ENCODE measurements around the gene KCNJ6.
"Not testable (repeated sequence)": the region's sequence is repeated elsewhere in the genome, so short reads cannot be mapped to it uniquely, and the experiment has no call there.

The KCNJ6 gene

DNA sequence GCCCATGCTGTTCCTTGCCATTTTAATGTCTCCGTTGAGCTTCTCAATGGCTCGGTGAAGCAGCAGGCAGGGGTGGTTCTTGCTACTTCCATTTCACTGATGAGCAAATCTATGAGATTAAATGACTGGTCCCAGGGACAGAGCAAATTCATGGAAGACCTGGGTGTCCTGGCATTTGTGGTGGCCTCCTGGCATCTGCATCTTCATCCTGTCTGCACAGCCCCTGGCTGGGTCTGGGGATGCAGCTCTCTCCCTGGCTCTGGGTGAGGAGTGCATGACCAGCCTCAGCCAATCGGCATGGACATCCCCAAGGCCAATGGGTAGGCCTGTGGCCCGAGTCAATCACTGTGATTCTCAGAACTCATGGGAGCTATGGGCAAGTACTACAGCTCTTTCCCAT, 261.7 kb downstream of the KCNJ6 start:
- DNase-seq (ENCODE audit: low read depth in 1 of 2, low spot score in 1 of 2), result no peak

DNA sequence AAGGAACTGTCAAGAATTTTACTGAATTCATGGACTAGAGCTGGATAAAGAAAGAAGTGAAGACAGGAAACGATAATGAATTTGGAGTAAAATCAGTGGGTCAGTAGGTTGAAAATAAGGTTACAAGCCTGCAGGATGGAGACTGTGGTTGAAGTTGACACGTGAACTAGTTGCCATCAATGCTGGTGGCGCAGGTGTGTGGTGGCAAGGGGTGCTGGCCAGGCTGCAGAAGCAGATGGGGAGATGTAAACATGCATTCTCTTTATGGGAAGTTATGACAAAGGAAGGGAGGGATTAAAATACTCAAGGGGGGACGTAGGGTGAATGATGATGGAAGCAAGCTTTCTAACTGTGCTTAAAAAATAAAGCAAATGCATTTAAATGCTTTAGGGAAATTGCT, 263.1 kb downstream of the KCNJ6 start:
- DNase-seq (ENCODE audit: low read depth in 1 of 2, low spot score in 1 of 2), result no peak

DNA sequence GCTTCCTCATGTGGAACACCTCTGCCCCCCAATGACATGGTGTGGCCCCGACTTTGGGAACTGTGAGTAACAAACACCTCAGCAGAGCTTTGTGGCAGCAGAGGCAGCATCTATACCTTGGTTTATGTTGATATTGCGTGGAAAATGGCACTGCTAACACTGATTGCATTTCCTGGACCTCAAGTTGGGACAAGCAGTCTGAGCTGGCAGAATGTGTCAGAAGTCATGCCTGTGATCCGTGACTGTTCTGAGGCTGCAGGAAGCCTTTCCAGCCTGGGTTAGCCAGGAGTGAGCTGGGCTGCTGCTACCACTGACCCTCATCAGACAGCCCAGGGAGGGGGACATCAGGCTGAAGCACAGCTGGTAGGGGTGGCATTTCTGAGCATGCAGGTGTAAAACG, 268.5 kb downstream of the KCNJ6 start:
- no peak for DNase-seq (ENCODE audit: low read depth in 1 of 2, low spot score in 1 of 2)

DNA sequence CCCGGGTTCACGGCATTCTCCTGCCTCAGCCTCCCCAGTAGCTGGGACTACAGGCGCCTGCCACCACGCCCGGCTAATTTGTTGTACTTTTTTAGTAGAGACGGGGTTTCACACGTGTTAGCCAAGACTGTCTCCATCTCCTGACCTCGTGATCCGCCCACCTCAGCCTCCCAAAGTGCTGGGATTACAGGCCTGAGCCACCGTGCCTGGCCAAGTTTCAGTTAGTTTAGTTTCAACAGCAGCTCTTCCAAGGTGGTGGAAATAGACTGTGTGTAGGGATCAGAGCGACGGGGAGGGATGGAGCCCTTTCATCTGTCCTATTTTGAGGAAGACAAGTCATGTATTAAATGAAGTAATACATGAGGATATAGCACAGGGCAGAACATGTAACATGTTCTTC, 269.5 kb downstream of the KCNJ6 start:
- not testable (repeated sequence) for DNase-seq (ENCODE audit: low read depth in 1 of 2, low spot score in 1 of 2)

DNA sequence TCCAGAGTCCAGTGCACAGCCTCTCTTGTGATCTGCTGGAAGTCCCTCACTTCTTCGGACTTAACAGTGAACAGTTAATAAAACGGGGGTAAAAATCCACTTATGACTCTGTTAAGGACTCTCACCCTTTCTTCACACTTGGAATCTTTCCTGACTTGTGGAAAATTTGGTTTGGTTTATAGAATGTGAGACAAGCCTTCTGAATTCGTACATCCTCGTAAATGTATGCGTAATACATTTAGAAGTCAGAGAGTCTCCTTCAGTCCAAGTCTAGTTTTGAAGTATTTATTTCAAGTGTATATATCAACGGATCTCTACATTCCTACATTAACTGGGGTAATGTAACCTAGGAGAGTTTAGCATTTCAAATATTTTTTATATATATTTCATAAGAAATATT, 270.4 kb downstream of the KCNJ6 start:
- DNase-seq (ENCODE audit: low read depth in 1 of 2, low spot score in 1 of 2), result no peak

- DNase-seq (ENCODE audit: low read depth in 1 of 2, low spot score in 1 of 2), result no peak
Observed at GRCh38 chr21:37644636-37645035, 271.6 kb downstream of the KCNJ6 start.

- not testable (repeated sequence) for DNase-seq (ENCODE audit: low read depth in 1 of 2, low spot score in 1 of 2)
Observed at GRCh38 chr21:37643862-37644261, 272.4 kb downstream of the KCNJ6 start.

DNA sequence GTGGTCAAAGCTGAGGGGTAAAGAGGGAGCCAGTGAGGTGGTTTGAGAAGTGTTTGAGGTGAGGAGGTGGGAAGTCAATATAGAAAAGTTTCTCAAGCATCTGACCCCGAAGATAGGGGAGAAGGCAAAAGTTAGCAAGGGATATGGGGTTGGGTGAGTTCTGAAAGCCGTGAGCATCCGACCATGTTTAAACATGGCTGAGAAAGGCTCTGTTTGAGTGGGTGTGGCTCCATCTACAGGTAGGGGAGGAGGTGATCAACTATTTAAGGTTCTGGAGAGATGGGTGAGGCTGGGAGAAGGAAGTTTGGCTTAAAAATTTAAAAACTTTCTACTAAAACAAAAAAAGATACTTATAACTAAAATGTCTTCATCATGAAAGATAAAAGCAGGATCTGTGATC, 273.8 kb downstream of the KCNJ6 start:
- peak in 1 of 2 donors; percentile 15 for DNase-seq (ENCODE audit: low read depth in 1 of 2, low spot score in 1 of 2)

GRCh38 chr21:37639756-37640155, 276.5 kb downstream of the KCNJ6 start:
- DNase-seq (ENCODE audit: low read depth in 1 of 2, low spot score in 1 of 2), result no peak

DNA sequence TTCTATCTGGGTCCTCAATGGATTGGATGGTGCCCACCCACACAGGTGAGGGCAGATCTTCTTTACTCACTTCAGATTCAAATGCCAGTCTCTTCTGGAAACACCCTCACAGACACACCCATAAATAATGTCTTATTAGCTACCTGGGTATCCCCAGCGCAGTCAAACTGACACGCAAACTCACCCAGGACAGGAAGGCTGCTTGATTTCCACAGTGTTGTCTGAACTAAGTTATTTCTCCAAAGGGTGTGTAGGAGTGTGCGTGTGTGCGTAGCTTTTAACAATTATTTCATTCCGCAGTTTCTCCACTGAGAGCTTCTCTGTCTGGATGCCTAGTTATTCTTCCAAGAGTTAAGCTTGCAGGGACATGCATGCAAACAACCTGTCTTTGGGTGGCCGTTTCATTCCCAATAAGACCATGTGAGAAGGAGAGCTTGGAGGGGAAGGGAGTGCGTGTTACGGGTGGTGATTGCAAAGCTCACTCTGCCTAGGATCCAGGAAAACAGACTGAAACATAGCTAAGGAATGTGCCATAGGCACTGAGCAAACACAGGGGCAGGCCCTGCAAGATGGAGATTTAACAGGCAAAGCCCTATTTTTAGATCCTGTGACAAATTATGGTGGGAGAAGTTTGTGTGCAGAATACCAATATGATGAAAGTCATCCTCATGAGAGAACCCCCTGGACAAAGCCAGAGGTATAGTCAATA, 280.0 kb downstream of the KCNJ6 start:
- DNase-seq (ENCODE audit: low read depth in 1 of 2, low spot score in 1 of 2), result no peak

DNA sequence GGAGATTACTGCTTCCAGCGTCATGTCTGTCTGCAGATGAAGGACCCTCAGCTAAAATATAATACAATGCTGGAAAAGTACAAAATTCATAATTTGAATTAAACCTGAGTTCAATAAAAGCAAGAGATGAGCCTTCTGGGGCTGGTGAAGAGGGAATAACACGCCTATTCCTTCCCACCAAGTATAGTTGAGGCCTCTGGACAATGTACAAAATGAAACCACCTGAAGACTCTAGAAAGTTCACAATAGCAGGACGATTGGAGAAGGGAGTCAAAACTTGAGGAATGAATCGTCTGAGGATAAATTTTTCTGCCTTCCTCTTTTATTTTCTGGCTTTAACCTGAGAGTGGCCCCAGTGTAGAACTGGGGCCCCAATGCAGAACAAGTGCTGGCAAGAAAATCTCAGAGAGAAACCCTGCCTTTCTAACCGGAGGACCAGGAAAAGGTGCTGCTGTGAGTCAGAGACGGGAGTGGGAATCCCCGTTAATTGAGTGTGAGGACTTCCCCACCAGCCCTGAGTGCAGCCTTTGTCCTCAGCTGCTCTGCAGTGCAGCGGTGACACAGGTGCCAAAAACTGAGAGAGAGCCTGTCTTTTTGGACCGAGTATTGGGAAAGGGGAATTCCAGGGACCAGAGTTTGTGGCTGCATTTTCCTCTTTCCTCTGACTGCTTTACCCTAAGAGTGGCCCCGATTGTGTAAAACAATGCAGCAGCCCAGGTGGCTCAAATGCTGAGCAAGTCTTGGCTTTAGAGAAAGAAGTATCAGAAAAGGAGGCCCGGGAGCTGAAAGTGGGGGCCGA, 284.7 kb downstream of the KCNJ6 start:
- no peak for DNase-seq (ENCODE audit: low read depth in 1 of 2, low spot score in 1 of 2)

DNA sequence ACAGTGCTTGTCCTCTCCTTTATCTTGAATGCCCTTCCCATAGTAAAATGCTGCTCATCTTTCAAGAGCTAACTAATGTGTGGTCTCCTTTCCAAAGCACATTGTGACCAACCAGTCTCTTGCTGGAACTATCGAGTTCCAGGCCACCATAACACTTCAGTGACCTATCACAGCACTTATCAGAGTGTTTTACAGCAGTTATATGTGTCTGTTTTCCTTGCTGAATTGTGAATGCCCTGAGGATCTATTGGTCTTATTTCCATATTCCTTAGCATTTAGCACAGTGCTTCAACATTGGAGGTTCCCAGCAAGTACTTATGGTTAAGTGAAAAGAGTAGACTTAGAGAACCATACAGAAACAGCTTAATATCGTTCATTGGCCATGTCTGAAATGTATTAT, 285.4 kb downstream of the KCNJ6 start:
- no peak for DNase-seq (ENCODE audit: low read depth in 1 of 2, low spot score in 1 of 2)

DNA sequence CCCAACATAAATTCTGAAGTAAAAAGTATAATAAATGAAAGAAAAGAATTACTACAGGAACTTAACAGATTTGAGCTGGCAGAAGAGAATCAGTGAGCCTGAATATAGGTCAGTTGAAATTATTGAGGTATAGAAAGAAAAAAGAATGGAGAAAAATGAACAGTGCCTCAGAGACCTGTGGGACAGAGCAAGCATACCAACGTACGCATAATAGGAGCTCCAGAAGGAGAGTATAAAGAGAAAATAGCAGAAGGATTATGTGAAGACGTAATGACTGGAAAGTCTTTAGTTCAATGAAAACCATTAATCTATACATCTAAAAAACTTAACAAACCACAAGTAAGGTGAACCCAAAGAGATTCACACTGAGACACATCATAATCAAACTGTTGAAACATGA, 287.9 kb downstream of the KCNJ6 start:
- DNase-seq (ENCODE audit: low read depth in 1 of 2, low spot score in 1 of 2), result no peak

GRCh38 chr21:37627561-37627960, 288.7 kb downstream of the KCNJ6 start:
- no peak for DNase-seq (ENCODE audit: low read depth in 1 of 2, low spot score in 1 of 2)

GRCh38 chr21:37627074-37627473, 289.2 kb downstream of the KCNJ6 start:
- DNase-seq (ENCODE audit: low read depth in 1 of 2, low spot score in 1 of 2), result no peak

DNA sequence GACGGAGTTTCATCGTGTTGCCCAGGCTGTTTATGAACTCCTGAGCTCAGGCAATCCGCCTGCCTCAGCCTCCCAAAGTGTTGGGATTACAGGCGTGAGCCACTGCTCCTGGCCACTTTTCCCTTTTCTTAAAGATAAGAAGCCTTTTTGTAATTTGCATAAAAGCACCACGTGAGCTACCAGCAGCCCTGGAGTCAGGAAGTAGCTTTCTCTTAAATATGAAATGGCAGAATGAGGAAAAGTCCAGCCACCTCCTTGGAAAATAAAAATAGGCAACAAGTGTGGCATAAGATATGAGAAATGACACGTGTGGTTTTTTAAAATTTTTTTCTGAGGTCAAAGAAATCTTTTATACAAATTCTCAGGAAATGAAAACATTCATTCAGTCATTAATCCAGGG, 289.9 kb downstream of the KCNJ6 start:
- DNase-seq (ENCODE audit: low read depth in 1 of 2, low spot score in 1 of 2), result no peak

GRCh38 chr21:37623689-37624088, 292.6 kb downstream of the KCNJ6 start:
- no peak for DNase-seq (ENCODE audit: low read depth in 1 of 2, low spot score in 1 of 2)

DNA sequence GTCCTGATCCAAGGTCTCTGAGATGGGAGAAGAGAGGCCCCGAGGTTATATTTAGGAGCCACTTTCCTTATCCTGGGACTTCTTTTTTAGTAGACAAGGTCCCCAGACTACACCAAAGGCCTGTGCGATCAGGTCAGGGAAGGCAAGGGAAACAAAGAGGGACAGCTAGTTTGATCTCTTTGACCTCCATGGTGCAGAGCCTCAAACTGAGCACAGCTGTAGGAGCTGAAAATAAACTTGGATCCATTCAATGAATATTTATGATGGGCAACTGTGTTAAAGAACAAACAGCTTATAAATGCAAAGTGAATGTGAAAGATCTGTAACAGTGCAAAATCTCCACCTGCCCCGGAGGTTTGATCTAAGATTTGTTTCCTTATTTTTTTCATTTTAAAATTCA, 293.1 kb downstream of the KCNJ6 start:
- DNase-seq (ENCODE audit: low read depth in 1 of 2, low spot score in 1 of 2), result no peak

DNA sequence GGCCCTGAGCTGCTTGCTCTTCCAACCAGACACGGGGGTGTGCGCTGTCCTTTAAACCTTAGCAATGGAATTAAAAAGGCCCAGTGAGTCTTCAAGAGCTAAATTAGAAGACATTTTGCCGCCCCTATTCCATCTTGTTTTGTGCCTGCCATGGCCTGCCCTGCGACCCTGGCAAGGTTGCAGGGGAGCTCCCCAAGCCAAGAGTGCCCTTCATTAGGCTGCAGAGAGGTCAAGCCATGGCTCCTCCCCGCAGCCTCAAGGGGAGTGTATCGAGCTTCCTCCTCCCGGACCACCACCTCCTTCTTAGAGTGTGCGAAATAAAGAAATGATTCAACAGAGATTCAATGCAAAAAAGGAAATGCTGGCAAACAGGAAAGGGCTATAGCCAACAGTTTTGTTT, 293.5 kb downstream of the KCNJ6 start:
- no peak for DNase-seq (ENCODE audit: low read depth in 1 of 2, low spot score in 1 of 2)

DNA sequence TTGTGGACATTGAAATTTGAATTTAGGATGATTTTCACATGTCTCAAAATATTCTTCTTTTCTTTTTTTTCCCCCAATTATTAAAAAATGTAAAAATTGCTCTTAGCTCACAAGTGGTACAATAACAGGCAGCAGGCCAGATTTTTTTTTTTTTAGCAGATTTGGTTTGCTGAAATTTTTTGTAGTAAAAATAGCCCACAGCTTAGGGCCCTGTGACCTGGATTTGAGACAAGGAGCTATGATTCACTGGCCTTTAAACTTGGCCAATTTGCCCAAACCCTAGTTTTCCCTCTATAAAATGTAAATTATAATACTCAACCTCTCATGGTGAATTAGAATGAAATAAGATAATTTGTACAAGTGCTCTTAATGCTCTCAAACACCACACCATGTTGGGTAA, 295.9 kb downstream of the KCNJ6 start:
- DNase-seq (ENCODE audit: low read depth in 1 of 2, low spot score in 1 of 2), result no peak

- DNase-seq (ENCODE audit: low read depth in 1 of 2, low spot score in 1 of 2), result no peak
Observed at GRCh38 chr21:37619464-37619974, 296.7 kb downstream of the KCNJ6 start.

DNA sequence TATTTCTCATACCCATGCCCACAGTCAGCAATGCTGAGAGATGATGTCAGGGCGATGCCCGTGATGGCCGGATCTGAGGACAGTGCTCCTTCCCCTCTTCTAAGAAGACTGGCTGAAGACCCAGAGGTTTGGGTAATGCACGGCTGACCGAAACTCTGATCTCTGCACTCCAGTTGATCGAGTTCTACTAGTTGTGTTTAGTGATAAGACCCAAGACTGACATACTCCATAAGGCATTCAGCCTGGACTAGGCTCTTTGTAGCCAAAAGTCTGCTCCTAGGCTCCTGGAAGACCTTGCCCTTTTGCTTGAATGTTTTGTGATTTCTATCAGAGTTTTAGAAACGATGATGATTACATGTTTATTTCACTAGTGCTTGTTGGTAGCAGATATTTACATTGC, 298.2 kb downstream of the KCNJ6 start:
- DNase-seq (ENCODE audit: low read depth in 1 of 2, low spot score in 1 of 2), result no peak

DNA sequence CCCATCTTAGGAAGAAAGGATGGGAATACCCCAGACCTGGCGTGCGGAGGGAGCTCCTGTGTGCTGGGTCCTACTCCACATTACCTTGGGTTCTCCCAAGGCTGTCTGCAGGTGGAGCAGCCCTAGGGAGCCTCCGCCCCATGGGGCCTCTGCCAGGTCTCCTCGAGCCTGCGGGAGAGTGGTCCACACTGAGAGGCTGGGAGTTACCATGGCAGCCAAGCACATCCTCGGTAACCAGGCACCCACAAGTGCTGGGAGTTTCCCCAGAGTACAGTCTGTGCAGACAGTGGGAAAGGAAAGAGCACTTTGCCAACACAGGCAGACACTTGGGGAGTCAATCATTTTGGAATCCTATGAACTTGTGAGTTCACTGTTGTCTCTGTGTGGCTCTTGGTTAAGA, 300.3 kb downstream of the KCNJ6 start:
- DNase-seq (ENCODE audit: low read depth in 1 of 2, low spot score in 1 of 2), result no peak
